Glomerular visceral epithelial cell (primary cell): ENCODE results near the gene EPS8.
A peak's percentile ranks its signal among the peaks of the same experiment; 100 is the strongest.

Source experiments
- DNase-seq: peaks from one replicate; pipeline ENCODE4 v3.0.0-alpha.2; 2016; ENCODE audit errors: extremely low spot score

Gene EPS8

DNA sequence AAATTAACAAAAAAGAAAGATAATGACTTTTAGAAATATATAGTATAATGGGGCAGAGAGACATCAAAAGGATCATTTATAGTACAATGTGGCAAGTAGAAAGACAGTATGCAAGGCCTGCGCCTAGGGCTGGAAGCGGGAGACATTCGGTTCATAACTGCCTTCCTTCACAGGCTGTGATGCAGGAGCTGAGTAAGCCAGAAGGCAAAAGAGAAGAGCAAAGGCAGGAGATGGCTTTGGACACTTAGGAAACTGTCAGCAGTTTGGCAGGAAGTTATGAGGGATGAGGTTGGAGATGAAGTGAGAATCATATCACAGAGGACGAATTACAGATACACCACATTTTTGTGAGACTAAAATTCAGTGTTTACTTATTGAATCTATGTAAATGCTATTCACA is 97.8 kb downstream of the EPS8 start:
- no peak for DNase-seq

DNA sequence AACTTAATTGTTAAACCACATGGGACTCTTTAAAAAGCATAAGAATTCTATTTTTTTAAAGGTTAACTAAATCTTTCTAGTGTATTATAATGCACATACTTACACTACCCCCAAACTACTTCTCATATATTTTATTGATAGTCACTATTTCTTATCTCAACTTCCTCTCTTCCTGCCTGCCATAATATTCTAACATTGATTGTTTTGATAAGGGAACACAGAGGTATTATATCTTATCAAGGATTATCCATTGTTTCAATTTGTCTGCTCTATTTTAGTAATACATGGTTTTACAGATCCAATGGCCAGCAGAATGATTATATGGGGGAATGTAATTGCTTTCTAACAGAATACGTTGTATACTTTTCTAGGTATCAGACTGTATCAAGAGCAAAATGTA is 98.9 kb downstream of the EPS8 start:
- no peak for DNase-seq

DNA sequence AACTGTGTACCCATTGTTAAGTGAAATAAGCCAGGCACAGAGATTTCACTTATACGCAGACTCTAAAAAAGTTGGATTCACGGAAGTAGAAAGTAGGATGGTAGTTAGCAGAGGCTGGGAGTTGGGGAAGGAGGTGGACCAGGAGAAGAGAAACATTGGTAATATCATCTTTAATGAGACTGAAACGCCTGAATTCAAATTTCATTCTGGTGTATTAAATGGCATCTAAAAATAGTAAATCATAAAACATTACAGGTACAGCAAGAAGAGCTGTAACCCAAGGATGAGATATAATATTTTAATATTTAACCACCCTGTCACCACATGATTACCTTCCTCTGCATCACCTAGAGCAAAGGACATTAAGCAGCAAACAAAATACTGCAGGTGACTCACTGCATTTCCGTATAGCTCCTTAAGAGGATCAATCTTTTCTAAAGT is 99.4 kb downstream of the EPS8 start:
- DNase-seq, result no peak

DNA sequence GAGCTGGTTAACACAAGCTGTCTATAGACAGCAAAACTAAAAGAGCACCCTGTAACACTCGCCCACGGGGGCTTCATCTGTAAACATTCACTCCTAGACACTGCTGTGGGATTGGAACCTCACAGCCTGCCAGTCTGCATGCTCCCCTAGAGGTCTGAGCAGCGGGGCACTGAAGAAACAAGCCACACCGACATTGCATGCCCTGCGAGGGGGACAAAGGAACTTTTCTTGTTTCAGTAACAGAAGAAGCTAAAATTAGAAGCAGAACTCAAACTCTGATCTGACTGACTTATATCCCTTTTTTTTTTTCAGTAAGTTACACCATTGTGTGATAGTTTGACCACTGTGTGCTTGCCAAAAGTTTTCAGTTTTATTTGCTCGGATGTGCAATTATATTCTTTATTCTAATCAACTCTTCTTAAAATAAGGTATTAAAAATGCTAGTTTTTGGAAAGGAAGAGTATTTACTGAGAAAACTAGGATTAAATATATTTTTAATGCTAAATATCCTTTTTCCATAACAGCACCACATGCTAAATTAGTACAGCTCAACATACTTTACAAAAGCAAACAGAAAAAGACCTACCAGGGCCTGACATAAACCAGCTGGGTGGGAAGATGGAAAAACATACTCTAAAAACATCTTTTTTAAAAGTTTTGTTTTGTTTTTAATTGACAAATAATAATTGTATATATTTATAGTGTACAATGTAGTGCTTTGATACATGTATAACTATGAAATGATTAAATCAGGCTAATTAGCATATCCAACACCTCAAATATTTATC is 100.2 kb downstream of the EPS8 start:
- no peak for DNase-seq

DNA sequence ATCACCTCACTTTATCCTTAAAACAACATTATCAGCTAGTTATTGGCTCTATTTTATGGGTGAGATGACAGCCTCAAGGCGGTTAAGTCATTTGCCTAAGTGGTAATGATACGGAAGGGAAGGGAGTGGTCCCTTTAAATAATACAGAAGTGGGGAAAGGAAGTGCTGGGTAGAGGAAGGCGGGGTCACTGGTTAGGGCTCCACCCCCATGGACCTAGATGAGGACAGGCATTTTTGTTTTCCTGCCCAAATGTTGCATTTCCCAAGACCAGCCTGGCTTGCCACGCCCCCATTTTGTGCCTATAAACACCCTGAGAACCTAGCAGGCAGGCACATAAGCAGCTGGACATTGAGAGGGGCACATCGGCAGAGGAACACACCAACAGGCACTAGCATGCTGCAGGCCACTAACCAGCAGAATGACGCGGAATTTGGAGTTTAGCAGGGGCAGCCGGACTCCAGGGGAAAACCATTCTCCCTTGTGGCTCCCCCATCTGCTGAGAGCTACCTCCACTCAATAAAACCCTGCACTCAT is 100.9 kb downstream of the EPS8 start:
- no peak for DNase-seq

DNA sequence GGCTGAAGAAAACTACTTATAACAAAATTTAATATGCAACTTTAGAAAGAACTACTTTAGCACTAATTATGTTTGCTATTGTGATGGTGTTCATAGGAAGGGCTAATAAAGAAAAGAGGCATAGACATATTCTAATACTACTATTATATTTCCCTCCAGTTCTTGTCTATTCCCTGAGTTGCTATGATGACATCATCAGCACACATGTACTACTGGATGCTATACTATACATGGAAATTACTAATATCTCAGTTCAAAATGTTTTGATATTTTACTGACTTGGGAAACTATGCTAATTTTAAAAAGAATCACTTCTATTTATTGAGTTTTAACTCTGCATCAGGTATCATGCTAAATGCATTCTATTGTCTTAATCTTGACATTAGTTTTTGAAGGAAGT is 101.6 kb downstream of the EPS8 start:
- no peak for DNase-seq

DNA sequence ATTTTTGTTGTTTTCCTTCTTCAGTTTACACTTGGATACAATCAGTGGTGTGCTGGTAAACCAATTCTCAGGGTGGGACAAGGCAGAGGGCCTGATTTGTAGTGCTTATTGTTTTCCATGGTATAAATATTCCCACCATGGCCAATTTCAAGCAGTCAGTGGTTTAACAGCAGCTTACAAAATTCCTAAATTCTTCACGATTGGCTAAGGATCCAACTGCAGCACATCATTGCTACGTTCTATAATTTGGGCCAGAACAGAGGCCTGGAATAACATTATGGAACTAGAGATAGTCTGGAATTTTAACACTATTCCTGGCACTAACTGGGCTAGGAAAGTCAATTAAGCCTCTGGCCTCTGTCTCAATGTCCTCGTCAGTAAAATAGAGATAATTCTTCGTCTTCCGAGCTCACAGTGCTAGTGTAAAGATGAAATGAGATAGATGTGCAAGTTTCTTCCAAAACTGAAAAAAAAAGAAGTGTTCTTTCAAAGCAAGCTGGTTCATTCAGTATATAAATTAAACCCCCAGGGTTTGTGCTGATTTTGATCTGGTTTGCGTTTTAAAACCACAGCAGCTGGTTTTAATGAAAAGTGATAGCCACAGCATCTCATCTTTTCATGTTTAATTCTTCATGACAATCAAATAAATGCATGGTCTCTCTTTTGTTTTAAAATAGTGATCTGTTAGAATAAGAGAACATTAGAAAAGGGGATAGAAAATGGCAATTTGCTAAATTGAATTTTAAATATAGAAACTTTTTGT is 104.1 kb downstream of the EPS8 start:
- no peak for DNase-seq

DNA sequence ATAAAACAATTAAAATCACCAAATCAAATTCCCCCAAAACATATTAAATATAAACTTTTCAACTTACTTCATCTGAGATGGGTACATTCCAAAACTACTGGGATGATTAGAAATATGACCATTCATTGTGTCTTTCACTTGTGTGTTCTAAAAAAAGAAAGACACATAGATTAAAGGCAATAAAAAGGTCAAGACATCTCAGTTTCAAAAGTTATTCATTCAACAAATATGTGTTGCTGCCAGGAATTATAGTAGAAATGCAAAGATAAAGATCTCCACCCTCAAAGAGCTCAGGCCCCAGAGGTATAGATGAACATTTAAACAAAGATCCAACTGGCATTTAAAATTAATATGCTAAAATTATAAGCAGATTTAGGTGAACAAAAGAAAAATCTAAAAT is 106.4 kb downstream of the EPS8 start:
- DNase-seq, result no peak

DNA sequence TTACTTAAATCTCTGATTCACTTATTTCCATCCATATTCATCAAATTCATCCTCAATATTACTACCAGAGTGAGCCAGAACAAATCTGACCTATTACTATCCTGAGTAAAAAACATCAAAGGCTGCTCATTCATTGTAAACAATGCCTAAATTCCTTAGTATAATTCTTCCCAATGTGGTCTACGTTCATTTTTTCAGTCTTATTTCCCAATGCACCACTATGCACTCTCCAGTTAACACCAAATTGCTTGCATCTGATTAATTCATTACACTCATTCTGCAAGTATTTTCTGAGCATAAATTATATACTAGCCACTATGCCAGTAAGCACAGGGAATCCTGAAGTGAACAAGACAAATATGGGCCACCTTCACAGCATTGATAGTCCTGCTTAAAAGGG is 110.0 kb downstream of the EPS8 start:
- no peak for DNase-seq

DNA sequence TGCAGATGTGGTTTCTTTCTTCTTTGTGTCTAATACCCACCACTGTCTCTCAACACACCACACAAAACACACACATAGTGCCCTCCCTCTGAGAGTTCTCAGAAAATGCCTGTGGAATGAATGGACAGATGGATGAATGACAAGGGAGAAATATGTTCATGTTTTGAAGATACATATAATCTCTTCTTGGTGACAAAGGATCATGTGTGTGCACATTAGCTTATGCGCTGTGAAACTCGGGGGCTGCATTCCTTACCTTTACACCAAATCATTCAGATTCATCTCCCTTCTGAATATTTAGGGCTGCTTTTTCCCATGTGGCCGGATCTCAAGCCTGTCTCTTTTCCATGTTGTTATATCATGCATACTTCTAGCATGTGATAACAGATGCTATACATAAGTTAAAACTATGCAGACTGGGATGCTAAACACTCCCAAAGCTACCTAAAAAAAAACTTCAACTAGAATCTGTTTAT is 111.4 kb downstream of the EPS8 start:
- no peak for DNase-seq

DNA sequence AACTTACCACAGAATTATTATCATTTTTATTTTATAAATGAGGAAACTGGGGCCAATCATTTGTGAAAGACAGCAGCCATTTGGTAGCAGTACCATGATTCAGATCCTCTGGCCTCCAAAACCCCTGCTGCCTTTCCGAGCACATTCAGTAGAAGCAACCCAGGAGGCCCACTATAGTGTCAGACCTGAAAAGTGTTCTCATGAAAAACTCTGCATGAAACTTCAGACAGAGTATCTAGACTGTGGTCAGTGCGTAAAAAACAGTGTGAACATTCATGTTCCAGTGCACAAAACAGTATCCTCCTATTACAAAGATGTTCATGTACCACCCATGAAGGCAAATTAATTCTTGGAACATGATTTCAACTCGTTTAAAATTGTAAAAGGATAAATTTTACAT is 112.0 kb downstream of the EPS8 start:
- no peak for DNase-seq

DNA sequence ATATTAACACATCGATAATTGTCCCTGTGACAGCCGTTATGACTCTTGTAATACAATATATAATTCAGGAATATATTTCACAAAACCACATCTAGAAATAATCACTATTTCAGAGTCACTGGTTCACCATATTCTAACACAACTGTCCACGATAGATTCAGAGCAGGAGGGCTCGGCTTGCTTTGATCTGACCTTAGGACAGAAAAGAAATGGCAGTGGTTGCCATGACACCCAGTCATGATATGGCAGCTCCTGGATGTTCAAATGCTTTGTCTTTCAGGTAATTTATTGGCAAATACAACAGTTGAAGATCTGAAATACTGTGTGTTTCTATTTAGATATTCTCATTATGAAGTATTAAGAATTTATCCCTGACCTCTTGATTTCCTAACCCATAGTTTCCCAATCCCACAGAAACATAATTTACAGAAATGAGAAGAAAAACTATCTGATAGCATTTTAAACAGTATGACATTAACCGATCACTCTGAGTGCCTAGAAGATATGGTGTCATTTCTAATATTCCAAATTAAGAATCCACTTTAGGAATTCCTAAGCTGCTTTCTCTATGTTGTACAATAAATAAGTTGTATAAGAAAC is 116.4 kb downstream of the EPS8 start:
- no peak for DNase-seq

DNA sequence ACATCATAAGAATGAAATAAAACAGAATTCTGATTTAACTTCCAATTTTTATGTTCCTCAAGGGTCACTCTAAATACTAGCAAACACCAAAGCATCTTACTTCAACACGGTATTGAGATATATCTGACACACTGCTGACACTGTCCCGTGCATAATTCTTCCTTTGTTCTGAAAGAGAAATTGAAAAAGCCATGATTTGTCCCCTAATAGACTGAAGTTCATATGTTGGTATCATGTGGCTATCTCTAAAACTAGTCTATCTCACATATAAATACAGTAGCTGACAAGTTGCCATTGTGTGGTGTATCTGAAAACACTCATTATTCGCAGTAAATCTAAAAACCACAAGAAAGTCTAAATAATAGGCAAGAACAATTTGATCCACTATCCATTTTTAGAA is 118.4 kb downstream of the EPS8 start:
- DNase-seq, result no peak

DNA sequence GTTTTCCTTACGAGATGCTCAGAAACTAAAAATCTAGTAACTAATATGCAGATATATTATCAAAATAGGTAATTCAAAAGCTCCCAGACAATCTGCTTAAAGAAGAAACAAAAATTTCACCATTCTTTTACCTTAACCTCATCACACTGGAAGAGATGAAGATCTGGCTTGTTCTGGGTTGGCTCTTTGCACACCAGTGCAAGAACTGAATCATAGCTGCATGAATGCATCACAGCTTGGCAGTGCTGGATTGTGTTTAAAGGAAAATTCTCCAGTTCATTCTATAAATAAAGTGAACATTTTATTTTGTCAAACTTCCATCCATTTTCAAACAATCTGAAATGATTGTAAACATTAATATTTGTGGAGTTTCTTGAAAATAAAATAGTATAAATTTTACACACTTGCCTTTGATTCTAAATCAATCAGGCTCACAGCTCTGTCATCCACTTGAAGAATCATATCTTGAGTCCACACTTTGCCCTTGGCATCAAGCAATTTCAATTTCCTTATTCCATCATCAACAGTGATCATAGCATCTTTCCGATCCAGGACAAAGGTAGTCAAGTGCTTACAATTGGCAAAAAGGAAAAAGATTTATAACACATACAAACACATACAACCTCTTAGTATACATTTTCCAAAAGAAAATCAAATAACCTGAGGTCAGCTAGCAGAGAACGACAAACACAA is 119.8 kb downstream of the EPS8 start:
- no peak for DNase-seq

DNA sequence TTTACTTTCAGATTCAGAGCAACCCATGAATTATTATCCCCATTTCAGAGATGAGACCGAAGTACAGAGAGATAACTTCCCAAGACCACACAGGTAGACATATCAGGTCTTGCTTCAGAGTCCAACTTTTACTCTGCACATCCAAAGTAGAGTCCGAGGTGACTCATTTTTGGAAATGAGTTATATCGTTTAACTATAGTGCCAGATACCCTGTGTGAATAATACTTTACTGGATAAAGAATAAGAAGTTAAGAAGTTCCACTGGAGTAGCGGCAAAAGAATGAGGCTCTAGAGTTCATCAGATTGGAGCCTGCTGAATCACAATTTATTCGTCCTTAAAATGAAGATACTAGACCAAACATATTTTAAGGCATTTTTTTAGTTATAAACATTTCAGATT is 124.7 kb downstream of the EPS8 start:
- no peak for DNase-seq

DNA sequence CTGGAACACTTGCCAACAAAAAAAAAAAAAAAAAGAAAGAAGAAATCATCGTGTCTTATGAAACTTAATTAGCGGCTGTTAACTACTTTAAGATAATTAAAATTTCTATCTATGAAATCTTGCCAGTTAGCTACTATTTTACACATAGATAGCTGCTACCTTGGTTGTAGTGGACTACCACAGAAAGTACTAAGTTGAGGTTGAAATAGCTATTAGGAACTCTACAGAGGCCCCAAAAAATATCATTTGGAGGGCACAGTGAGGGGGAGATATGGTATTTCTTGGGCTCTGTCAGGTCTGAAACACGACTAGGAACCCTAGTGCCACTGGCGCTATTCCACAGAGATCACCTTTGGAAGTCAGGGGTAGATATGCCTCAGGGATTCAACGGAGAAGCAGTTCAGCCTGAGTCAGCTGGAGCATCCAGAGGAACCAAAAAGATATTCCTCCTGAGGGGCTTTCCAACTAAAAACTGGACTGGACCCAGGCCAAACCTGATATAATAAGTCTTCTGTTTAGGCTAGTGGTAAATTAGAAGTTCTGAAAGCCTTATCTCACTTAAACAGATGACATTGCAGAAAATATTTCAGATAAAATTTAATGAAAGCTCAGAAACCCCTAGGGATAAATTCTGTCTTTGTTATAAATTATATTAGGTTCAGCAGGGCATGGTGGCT is 126.1 kb downstream of the EPS8 start:
- peak; percentile 12 for DNase-seq

DNA sequence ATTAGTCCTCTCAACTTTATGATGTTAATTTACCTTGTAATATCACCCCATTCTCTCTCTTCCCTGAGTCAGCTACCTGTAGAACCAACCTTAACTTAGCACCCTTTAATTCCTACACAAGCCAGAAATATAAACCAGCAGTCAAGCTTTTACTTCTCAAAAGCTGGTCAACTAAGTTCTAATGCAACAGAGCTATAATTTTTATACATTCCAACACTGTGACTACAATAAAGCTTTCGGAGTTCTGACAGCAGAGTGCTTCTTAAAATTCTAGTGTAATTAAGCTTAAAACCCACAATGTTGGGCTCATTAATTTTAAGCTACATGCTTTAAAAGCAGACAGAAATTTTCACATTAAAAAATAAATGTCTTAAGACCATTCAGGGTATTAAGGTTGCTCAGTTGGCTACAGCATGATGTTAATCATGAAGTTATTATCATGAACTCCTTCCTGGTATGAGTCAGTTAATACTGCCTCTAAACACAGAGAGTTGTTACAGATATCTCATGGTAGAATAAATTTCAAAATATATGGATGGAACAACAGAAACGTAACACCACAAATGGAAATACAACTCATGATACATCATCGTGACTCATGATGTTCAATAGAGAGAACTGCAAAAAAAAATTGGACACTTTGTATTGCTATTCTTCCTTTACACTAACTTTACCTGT is 126.7 kb downstream of the EPS8 start:
- peak; percentile 76 for DNase-seq

DNA sequence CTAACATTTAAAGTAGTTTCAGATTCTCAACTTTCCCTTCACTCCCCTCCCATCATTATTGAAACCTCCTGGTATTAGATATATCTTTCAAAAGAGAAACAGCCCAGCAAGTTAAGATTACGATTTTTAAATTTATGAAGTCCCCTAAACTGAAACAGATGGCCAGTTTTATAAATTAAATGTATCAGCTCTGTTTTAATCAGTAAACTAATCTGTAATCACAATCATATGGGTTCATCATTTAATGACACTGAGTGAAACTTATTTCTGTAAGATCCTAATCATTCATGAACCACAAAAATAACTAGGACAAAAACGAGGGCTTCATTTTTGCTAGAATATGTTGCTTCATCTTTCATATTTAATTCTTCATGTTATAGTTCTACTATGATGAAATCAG is 137.8 kb downstream of the EPS8 start:
- no peak for DNase-seq

DNA sequence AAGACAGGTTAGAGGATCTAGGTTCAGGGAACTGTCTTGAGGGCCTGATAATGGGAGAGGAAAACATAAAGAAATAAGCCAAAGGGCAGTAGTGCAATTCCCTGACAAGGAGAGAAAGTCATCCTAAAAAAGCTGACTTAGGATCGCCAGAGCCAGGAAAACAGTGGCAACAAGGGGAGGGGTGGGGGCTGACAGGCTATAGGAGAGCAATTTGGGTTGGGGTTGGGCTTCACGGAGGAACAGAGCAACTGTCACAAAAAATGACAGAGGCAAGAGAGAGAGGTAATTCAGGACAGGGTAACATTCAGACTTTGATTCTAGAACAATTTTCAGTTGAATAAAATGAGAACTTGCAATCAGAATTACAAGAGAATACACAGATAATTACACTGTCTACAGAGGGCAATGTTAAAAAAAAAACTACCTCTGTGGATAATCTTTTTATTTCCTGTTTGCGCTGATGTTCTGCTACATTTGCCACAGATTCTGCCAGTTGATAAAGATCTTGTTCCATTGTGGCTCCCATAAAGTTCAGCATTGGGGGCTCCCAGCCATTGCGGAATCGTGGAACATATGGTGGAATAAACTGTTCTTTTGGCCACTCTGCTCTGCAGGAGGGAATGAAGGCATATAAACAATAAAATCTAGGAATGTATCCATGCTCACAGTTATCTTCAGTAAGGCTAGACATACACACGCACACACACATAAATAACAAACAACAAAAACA is 138.6 kb downstream of the EPS8 start:
- DNase-seq, result no peak

DNA sequence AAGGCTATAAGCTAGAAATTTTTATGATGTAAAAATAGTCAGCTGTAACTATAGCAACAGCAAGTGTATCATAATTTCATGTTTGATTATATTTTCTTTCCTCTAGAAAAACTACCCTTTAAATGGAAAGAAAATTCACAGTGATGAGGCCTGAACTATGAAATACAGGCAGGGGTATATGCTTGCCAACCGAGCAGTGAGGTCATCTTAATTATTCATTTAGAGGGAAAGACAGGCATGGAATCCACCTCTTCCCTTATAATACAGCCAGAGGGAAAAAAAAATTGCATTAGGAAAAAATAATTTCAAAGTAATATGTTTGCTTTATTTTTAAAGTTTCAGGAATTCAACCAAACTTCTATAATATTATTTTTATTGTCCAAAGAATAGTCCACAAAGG is 139.8 kb downstream of the EPS8 start:
- no peak for DNase-seq
